Measurements from ENCODE around the gene PDE5A.
"Not testable (repeated sequence)": the region's sequence is repeated elsewhere in the genome, so short reads cannot be mapped to it uniquely, and the experiment has no call there.

PDE5A gene

DNA sequence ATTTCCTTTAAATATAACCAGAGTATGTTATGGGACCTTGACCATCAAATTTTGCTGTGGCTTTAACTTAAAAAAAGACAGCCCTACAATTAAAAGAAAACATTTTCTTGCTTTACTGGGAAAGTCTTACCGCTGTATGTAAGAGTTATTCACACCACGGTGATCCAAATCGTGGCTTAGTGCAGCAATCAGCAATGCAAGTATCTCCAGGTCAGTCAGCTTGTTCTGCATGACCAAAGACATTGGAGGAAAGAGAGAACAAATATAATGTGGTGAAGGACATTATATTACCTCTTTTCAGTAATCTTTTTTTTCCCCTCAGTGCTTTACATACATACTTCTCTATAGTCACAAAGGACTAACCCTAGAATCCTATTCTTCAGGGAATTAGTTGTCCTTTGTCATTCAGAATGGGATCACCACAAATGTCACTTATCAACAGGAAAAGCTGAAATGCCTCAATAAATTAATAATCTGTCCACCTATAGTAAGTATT is 109.6 kb downstream of the PDE5A start:
- no peak for DNase-seq
- no peak for ATAC-seq

DNA sequence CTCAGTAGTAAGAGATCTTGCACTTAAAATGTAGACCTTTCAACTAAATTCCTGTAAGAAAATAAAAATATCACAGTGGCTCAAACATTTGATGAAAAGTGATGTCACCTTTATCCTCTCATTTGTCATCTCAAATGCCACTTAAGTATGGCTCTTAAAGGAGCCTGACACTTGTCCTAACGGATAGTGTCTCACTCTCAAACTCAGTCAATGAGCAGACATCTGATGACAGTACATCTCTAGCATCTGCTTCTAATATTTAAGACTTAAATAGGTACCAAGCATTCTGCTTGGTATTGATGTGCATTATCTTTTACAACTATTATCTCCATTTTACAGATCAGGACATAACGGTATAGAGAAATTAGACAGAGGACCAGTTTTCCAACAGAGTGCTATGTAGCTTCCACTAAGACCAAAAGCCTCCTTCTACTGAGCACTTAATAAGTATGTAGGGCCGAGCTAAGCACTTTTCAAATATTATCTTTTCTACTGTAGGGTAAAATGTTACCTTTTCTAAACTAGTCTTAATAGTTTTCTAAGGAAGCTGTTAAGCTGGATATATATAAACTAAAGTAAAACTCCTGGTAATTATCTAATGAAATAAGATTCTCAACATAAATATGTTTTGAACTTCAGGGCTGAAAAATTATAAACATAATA is 110.2 kb downstream of the PDE5A start:
- ATAC-seq: no peak

DNA sequence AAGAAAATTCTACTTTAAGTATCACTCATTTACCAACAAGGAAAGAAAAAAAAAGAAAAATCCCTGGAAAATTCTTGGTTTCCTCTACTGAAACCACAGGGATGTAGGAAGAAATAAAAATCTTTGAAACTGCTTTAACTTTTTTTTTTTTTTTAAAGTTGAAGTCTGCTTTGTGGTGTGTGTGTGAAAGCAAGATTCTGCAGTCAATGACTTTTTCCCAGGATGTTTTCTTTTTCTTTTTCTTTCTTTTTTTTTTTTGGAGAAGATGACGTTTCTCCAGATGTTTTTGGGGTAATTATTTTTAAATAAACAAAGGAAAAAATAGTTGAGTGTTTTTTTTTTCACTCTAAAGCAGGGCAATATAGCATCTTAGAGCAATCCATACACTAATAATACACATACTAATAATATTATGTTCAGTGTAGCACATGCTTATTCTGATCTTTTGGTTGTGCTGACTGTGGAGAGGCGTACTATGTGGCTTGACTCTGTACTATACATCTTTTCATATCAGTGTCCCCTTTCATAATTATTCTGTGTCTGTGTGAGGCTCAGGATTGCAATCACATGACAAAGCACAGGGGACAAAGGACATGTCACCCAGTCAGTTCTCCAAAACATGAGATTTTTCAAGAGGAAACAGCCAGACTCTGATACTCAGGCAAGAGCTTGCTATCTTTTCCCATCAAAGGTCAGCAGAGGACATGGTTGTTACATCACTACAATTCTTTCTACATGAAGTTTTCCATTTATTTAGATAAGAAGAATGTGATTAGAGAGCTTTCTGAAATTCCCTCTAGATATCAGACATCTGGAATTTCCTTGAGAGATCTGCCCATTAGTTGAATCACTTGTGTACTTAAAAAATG is 111.0 kb downstream of the PDE5A start:
- DNase-seq: no peak
- ATAC-seq: no peak

More for the DNA sequence above, 110.2 kb downstream of the PDE5A start:
- no peak for DNase-seq

DNA sequence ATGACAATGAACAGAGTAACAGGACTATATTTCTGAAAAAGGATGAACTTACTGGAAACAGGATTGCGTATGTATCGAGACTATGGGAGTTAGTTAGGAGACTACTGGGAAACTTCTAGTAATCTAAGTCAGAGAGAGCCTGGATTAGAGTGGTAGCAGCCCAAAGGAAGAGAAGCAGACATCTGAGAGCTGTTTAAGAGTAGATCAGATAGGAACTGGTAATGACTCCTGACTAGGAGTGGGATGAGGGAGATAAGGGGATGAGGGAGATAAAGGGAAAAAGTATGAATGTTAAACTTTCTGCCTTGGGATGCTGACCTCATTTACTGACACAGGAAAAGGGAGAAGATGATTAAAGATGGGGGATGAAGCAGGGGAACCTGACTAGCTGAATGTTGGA is 116.2 kb downstream of the PDE5A start:
- ATAC-seq (no peak), DNase-seq (no peak)

DNA sequence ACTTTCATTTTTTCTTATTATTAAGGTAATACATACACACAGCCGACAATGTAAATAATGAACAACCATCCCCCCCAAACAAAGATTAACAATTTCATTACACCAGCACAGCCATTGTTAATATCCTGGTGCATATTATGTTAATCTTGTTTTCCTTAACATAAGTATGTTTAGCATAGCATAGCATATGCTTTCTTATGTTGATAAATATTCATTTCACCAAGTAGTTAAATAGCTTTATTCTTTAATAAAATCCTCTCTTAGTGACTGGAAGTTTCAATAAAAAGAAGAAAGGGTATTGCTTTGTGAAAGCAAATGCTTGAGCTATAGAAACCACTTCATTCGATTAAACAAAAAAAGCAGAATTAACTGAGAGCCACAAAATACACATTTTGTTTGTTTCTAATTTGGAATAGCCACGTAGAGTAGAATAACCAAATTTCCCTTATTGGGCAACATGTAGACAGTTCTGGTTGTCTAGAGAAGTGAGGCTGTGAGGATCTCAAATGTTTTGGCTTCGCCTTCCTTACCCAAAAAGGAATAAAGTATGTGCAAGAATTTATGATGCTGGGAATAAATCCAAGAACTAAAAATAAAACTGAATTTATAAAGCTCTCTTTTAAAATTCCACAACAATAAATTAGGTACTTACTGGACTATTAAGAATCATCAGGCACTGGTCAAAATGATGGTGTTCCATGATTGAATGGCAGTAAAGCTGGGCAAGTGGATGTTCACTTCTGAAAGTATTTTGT is 118.0 kb downstream of the PDE5A start:
- ATAC-seq (no peak), DNase-seq (no peak)

DNA sequence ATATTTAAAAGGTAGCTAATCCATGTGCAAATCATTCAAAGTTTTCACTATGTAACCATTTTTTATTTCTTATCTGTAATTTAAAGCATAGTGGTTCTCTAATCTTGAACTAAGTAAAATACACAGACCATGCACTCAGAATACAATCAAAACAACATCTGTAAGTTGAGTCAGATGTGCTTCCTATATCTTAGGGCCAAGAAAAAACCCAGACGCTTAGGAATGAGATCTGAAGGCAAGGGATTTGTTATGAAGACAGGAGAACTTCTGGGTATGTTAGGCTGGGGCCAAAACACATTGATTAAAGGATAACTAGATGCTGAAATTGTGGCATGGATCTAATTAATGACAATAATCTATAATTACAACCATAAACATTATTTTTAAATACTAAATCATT is 120.3 kb downstream of the PDE5A start:
- ATAC-seq (no peak), DNase-seq (no peak)

DNA sequence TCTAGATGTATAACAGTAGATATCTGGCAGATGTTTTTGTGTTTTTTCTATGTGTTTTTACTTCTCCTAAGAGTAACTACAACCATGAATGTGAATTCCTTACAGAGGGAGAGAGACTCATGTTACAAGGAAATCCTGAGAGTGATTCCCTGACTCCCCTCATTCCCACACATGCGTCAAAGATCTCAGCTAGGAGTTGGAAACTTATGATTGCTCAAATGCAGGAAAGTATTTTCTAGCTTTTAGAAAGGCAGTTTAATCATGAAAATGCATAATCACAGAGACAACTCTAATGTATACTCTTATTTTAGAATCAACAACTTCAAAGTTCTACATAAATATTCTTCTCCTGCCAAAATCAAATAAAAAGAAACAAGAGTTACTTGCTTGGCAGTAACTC is 121.8 kb downstream of the PDE5A start:
- no peak for DNase-seq
- no peak for ATAC-seq

DNA sequence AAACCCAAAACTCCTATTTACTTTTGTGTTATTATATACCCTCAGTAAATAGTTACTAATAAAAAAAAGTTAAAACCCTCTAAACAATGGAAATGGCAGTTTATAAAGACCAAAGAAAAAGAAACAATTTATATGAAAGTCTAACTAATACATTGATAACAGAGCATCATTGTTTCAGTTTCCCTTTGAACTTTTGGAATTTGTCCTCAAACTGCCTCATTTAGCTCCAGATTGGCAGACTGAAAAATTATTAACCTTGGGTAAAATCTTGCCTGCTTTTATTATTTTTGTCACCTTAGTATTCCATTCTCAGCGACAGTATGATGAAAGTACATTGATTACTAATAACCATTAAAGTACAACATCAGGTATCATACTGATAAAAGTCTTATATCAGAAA is 124.0 kb downstream of the PDE5A start:
- ATAC-seq (no peak), DNase-seq (no peak)

DNA sequence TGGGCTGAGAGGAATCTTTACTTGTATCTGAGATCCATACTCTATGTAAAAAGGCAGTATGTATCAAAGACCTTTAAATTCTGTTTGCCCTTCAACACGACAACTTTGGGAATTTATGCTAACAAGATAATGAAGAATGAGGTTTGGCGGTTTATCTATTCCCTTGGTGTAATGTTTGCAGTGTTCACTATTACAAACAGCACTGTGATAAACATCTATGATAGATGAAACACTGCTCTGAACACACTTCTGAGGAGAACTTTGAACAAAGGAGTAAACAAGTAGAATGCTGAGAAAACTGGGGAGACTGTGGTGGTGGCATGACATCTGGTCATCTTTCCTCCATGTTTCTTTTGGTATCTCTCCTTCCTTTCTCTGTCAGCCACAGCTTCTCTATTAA is 126.9 kb downstream of the PDE5A start:
- ATAC-seq: no peak
- no peak for DNase-seq

DNA sequence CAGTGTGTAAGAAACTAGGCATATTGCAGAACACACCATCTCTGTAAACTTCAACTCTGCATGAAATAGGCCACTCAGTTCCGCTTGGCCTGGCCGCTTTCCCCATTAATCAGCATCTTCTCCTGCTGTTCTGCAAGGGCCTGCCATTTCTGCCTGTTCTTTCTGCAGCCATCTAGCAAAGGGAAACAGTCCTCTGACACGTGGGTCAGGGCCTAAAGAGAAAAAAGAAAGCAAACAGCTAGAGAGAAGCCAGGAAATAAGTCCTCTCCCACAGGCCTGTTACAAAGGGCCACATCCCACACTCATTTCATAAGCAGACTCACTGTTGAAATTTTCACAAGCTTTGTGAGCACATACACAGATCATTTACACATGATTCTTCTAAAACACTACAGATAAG is 130.1 kb downstream of the PDE5A start:
- ATAC-seq (no peak), DNase-seq (no peak)

DNA sequence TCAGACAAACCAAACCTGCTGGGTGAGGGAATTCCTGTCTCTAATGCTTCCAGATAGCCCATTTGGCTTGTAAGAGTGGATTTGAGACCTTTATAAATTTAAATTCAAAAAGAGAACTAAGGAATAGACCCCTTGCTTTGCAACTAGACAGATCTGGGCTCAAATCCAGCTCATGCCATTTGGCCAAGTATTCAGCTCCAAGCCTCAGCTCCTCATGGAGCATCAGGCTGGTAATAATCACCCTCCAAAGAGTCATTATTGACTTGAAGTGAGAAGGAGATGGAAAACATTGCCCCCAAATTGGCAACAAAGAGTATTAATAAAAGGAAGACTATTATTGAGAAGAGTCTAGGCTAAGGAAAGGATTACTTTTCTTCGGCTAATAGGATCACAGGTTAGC is 134.7 kb downstream of the PDE5A start:
- DNase-seq: no peak
- no peak for ATAC-seq

DNA sequence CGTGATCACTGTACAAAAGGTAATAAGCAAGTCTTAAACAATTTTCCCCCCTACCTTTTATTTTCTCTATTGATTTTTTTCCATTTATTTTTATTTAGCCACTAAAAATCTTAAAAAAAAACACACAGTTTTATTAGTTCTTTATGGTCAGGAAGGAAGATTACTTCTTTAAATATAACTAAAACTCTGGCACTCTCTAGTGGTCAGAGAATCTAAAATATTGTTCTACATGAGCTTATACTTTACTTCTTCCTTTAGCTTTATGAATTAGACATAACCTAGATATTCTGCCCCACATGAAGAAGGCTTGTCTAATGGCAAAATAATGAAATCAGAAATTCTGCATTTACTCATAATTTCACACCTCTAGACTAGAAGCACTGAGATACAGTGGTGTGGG is 135.2 kb downstream of the PDE5A start:
- ATAC-seq (no peak), DNase-seq (no peak)

DNA sequence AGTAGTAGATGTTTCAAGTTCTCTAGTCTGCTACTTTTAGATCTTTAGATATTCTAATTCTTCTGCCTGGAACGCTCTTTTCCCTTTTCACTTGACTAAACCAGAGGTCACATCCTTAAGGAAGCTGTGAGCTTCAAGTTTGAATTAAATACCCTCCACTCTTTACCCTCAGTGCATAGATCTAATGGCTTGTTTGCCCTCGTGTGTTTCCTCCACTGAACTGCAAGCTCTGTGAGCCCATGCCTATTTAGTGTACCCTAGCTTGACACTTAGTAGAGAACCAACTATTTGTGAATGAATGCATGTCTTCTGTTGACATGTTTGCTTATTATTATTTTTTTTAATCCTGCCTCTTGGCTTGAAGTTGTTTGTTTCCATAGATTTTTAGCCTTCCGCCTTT is 138.3 kb downstream of the PDE5A start:
- ATAC-seq (no peak), DNase-seq (no peak)

DNA sequence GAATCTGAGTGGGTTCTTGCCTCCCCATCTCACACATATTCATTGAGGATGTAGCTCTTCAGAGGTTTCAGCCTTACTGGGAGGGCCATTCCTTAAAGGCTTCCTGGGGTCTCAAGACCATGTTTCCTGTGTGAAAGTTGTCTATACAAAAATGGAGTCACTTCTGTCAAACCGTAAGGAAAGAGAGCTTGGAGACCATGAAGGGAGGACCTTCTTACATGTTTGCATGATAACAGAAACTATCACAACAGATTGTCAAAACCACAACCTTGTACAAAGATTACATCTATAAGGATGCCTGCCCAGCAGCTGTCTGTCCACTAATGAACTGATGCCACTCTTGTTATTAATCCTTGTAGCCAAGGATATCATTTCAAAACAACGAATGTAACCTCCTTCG is 139.3 kb downstream of the PDE5A start:
- DNase-seq (no peak), ATAC-seq (no peak)

DNA sequence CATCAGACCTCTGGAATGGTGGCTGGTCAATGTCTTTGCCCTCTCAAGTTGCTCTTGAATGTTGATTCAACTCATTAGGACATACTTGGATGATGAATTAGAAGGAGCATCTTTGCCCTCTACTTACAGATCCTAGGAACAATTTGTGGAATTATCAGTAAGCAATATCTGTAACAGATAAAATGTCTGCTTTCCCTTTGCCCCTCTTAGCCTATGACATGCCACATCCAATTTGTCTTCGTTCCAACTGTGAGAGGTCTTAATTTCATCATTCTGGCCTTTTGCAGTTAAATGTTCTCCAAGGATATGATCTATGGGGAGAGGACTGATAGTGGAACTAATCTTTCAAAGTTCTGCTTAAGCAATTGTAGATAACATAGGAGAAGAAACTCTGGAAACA is 148.3 kb downstream of the PDE5A start:
- ATAC-seq: no peak
- no peak for DNase-seq

DNA sequence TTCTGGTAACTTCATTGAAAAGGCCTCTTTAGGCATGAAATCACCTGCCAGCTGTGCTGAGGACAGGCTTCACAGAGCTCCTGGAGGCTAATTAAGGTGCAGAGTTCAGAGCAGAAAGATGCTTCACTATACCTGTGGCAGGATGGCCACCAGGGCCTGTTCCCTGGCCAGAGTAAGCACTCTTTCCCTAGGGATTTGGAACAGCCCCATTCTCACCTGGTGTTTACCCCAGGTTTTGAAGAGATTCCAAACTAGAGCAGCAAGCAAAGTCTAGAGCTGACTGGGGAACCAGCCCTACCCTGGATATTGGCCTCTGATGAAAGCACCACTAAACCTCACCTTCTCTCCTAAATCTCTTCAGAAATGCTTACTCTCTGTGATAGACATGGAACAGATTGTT is 148.8 kb downstream of the PDE5A start:
- DNase-seq: no peak
- ATAC-seq: no peak

DNA sequence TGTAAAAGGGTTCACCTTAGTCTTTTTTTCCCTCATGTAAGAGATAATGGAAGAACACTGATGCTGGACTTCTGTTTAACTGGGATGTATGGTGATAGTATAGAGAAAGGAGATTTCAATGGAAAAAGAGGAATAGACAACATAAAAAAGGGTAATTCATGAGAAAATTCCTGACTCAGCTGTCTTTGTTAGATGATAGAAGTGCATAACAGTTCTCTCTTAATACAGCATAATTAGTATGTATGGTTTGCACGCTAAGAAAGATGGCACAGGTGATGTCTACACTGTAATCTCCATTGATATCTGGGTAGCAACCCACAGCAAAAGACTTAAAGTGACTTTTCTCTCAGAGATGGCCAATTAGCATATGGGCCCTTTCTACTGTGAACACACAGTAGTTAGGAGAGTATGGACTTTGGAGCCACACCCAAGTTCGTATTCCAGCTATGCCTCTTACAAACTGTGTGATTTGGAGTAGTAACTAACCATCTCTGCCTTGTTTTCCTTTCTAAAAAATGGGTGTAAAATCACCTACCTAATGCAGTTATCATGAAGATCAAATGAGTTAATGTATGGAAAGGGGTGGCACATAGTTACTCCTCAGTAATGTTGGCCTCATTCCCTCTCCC is 149.3 kb downstream of the PDE5A start:
- no peak for DNase-seq
- no peak for ATAC-seq

DNA sequence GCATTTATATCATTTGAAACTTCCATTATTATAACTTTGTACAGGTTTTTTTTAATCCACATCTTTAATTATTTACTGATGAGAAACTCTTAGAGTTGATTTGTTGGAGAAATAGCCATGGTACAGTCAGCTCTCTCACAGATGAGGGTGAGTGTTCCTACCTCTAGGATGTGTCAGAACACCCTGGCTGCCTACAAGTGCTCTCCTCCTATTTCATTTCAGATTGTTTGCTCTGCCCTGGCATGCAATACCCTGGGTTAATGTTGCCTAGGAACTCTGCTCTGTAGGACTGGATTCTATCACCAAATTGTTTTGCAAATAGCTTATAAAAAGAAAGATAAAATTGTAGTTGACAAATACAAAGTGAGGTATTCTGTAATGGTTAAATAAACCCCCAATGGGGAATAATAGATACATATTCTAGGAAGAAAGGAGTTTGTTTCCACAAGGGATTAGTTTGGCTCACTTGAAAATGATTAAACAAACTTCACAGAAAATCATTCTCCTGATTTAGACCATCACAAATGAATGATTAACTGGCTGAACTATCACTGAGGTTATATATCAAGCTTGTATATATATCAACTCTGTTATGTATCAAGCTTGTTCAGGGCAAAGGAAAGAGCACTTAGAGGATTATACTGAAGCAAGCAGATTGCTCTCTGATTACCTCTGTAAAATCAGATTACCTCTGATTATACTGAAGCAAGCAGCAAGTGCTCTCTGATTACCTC is 150.0 kb downstream of the PDE5A start:
- ATAC-seq: no peak

DNA sequence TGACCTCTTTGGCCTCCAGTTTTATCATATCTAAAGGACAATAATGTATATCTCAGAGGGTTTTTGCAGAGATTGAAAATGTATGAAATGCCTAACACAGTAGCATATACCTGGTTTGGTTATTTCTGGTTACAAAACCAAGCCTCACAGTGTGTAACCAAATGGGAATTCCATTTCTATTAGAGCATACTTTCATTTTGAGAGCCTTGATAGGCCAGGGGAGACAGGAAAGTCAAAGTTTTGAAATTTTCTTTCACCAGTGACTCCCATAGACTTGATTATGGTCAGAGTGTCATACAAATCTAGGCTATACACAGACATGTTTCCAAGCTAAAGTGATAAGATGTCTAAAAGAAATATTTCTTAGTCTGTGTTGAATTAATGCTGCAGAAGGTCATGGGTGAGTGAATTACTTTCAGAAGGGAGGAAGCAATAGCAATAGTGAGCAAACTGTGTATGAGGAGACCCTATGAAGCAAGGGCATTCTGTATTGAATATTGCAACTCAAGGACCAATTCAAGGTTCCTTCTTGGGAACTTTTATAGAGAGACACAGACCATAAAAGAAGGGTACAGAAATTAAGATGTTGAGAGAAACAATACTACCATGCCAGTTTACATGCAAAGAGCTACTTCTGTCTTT is 151.1 kb downstream of the PDE5A start:
- no peak for ATAC-seq
- no peak for DNase-seq

More for the DNA sequence above, 150.0 kb downstream of the PDE5A start:
- no peak for DNase-seq

DNA sequence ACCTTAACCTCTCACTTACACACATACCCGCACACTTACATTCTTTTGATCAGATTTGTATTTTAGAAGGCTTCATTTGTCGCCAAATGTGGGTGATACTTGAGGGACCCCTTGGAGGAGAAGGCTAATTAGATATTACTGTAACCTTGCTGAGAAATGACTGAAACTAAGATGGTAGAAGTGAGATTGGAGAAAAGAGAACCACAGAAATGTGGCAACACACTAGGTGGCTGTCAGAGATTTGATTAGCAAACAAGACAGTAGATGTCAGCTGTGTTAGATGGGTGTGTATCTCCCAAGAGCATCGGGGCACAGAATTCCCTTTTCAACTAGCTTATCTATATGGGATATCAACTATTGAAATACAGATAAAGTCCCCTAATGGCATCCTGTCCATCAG is 157.3 kb downstream of the PDE5A start:
- ATAC-seq (no peak), DNase-seq (no peak)

DNA sequence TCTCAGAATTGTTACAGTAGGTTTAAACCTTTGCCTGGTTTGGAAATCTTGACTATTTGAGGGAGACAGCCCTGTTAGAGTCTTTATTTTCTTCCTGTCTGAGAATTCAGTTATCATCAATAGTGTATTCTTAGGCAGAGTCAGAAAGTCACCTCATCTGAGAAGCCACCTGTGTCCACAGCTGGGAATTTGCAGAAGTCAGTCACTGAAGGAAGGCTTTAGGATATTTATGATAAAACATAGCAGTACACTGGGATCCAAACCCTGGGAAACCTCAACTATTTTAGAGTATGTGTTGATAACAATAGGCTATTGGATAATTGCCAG is 157.9 kb downstream of the PDE5A start:
- ATAC-seq, DNase-seq: not testable (repeated sequence)
